Adrenal gland (tissue), 12 donors: Measurements from ENCODE around the gene PLOD2. TPM values are rescaled to one million over a fixed set of nuclear protein-coding genes. Genes with fewer than 3 reads are reported as not detected.

Source experiments
- DNase-seq, 7 donors: peaks; one replicate each; pipeline ENCODE4 v3.0.0-alpha.2; 2019 to 2020
- H3K27ac ChIP-seq, 5 donors: fragments of 200-600 bp; sonication (generic) in 4 of 5; 1 replicate in 3 of 5; 2 replicates in 2 of 5; pipeline versions ENCODE4 v1.5.1 to v1.8.0; 2016 to 2020; ENCODE audit warnings: mild to moderate bottlenecking in 1 of 5
- H3K27me3 ChIP-seq: fragments of 200-600 bp; 2 replicates; pipeline ENCODE4 v1.8.0; 2021
- H3K36me3 ChIP-seq, 2 donors: fragments of 200-600 bp; replicated peaks in 1 of 2; 1 replicate in 1 of 2; 2 replicates in 1 of 2; pipeline versions ENCODE4 v1.5.1 to v1.8.0; 2018 to 2022
- H3K4me1 ChIP-seq, 2 donors: fragments of 200-600 bp; replicated peaks in 1 of 2; 1 replicate in 1 of 2; 2 replicates in 1 of 2; pipeline versions ENCODE4 v1.5.1 to v1.8.0; 2018 to 2021
- H3K4me3 ChIP-seq, 4 donors: fragments of 200-600 bp; sonication (generic) in 3 of 4; one replicate each; pipeline ENCODE4 v1.5.1; 2016 to 2018
- H3K9me3 ChIP-seq, 3 donors: fragments of 200-600 bp; sonication (generic) in 1 of 3; replicated peaks in 1 of 3; 1 replicate in 2 of 3; 2 replicates in 1 of 3; pipeline versions ENCODE4 v1.5.1 to v1.8.0; 2016 to 2021
- POLR2A ChIP-seq, 2 donors: fragments of 450-650 bp; IDR thresholded peaks; one replicate each; pipeline ENCODE4 v1.6.1; 2017; ENCODE audit warnings: antibody characterized with exemption in 2 of 2, mild to moderate bottlenecking in 2 of 2, moderate library complexity in 1 of 2
- WGBS, 4 donors: extraction: QIAGEN DNeasy Blood & Tissue Kit in 2 of 4; methylation state at CpG; one replicate each; pipeline versions ENCODE4 v1.1.5 to v1.1.7; 2013 to 2017; 5-methylcytosine and 5-hydroxymethylcytosine counted together
- intact Hi-C, 2 donors: fragments of 100-400 bp; cut with DNase I; formaldehyde crosslinking; loops; one replicate each; pipeline versions ENCODE4 v1.14.1 to v1.15.0; 2022 to 2023
- polyA plus RNA-seq, 3 donors: library from polyadenylated mRNA; stranded (reverse); fragments of 200-250 nt in 2 of 3; fragments of 350-450 nt in 1 of 3; fragmentation: Illumina TruSeq in 1 of 3; extraction: RNeasy Lipid Tissue Mini Kit (QIAGEN cat#74804) in 1 of 3; gene quantifications; one replicate each; pipeline ENCODE4 v1.2.3, GENCODE V29; 2013 to 2014
- total RNA-seq, 9 donors: library from RNA; depleted of rRNA in 4 of 9; stranded (reverse); fragments of >200 nt in 4 of 9; fragments of 120-200 nt in 1 of 9; fragmentation: NEBNext Ultra II Directional in 1 of 9; extraction: Animal tissue kit (Norgen Biotek cat#: 25700) in 1 of 9; gene quantifications; one replicate each; pipeline versions ENCODE4 v1.1.0 to v1.2.4, GENCODE V29; 2013 to 2023
- TF ChIP-seq, protein P1 (sequence below), 6 experiments: fragments of 450-650 bp in 4 of 6; fragments of 200-600 bp in 2 of 6; sonication (generic) in 1 of 6; IDR thresholded peaks; 1 replicate in 5 of 6; 2 replicates in 1 of 6; pipeline versions ENCODE4 v1.5.1 to v1.8.0; 2016 to 2021; ENCODE audit warnings: antibody characterized with exemption in 6 of 6, mild to moderate bottlenecking in 2 of 6, moderate library complexity in 1 of 6
- donor health status: healthy with polysubstance abuse.
- donor health status: Bipolar disorder and iron deficiency.
- donor health status: DM: yes; HTN: yes; CAD: no.
- donor health status: DM: no; HTN: no; CAD: no.
- donor health status: DM: no; HTN: no; CAD: no.
- donor health status: DM: yes; HTN: yes; CAD: no.

Gene PLOD2
- total and polyA plus RNA-seq, 12 donors, result 23.1 to 79.0 (median 41.7) TPM

DNA sequence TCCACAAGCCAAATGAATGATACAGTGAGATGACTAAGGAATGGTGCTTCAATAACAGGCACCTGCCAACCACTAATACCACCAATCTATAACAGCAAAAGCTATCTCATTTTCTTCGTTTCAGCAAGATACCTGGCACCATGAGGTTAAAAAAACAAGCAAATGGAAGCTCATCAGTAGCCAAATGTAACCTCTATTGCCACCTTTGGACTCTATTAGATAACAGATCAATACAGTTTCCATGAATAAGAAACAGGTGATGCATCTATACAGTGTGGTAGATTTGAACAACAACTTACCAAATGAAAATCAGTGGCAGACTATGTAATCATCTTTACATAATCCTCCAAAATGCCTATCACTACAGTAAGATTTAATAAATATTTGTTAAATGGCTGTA, 32.8 kb downstream of the PLOD2 start:
- Histone ChIP-seq H3K27me3 (no peaks in the 10 kb centered on the region), H3K27ac (no peak overlapping the region), H3K4me3 (no peak overlapping the region), H3K4me1 (peaks cover 5 to 13% of the 10 kb centered on the region in 2 donors), H3K36me3 (no peaks in the 10 kb centered on the region), H3K9me3 (no peaks in the 10 kb centered on the region)
- intact Hi-C loops, result no loop called here
- TF ChIP-seq POLR2A (IDR thresholded peaks at IDR 0.05), result no peak
- TF ChIP-seq, protein P1, sequence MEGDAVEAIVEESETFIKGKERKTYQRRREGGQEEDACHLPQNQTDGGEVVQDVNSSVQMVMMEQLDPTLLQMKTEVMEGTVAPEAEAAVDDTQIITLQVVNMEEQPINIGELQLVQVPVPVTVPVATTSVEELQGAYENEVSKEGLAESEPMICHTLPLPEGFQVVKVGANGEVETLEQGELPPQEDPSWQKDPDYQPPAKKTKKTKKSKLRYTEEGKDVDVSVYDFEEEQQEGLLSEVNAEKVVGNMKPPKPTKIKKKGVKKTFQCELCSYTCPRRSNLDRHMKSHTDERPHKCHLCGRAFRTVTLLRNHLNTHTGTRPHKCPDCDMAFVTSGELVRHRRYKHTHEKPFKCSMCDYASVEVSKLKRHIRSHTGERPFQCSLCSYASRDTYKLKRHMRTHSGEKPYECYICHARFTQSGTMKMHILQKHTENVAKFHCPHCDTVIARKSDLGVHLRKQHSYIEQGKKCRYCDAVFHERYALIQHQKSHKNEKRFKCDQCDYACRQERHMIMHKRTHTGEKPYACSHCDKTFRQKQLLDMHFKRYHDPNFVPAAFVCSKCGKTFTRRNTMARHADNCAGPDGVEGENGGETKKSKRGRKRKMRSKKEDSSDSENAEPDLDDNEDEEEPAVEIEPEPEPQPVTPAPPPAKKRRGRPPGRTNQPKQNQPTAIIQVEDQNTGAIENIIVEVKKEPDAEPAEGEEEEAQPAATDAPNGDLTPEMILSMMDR (IDR thresholded peaks at IDR 0.05), result no peak
- WGBS, 4 donors, result 86 to 96% (median 92%) methylated on average over 1 of the region's 1 CpG
- no peak for DNase-seq

- Histone ChIP-seq H3K36me3 (no peaks in the 10 kb centered on the region), H3K27me3 (no peaks in the 10 kb centered on the region), H3K4me1 (peaks cover 5 to 13% of the 10 kb centered on the region in 2 donors), H3K9me3 (no peaks in the 10 kb centered on the region), H3K4me3 (no peak overlapping the region), H3K27ac (peak overlapping the region in 1 of 5 donors; percentile 3)
- no peak for DNase-seq
- TF ChIP-seq, protein P1 (IDR thresholded peaks at IDR 0.05), result no peak
- TF ChIP-seq POLR2A (IDR thresholded peaks at IDR 0.05), result no peak
- intact Hi-C loops, result no loop called here
These were observed 35.0 kb downstream of the PLOD2 start for GRCh38 chr3:146125951-146126350.

DNA sequence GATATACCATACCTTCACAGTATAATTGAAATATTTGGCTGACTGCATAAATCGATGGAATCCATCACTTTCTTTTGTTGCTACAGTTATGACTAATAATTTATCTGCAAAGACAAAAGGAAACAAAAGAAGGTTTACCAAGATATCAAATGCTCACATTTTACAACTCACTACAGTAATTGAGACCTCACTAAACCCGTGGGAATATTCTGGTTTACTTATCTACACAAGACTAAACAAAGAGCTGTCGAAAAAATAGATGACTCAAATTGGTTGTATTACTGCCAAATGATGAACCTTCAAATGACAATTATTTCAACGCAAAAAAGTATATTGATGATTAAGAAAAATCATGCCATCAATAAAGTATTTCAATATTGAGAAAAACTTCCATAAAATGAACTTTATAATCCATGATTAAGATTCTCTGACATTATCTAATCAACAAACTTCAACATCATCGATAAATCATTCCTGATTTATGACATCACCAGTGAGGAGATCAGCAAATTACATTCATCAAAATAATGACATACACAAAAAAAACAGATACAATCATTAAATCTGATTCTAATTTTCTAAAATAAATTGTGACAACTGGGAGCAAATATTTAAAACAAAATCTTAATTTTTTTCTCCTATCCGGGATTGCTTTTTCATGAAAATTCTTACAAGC, 36.7 kb downstream of the PLOD2 start:
- H3K4me1 ChIP-seq, result peaks cover 5 to 13% of the 10 kb centered on the region in 2 donors
- DNase-seq, result no peak
- 50 to 58% (median 54%) methylated on average over 6 of the region's 6 CpGs for WGBS, 4 donors
- no peaks in the 10 kb centered on the region for H3K27me3 ChIP-seq
- no peak overlapping the region for H3K27ac ChIP-seq
- intact Hi-C loops, result no loop called here
- no peak overlapping the region for H3K4me3 ChIP-seq
- TF ChIP-seq POLR2A (IDR thresholded peaks at IDR 0.05), result no peak
- TF ChIP-seq, protein P1 (IDR thresholded peaks at IDR 0.05), result no peak
- no peaks in the 10 kb centered on the region for H3K36me3 ChIP-seq
- no peaks in the 10 kb centered on the region for H3K9me3 ChIP-seq

DNA sequence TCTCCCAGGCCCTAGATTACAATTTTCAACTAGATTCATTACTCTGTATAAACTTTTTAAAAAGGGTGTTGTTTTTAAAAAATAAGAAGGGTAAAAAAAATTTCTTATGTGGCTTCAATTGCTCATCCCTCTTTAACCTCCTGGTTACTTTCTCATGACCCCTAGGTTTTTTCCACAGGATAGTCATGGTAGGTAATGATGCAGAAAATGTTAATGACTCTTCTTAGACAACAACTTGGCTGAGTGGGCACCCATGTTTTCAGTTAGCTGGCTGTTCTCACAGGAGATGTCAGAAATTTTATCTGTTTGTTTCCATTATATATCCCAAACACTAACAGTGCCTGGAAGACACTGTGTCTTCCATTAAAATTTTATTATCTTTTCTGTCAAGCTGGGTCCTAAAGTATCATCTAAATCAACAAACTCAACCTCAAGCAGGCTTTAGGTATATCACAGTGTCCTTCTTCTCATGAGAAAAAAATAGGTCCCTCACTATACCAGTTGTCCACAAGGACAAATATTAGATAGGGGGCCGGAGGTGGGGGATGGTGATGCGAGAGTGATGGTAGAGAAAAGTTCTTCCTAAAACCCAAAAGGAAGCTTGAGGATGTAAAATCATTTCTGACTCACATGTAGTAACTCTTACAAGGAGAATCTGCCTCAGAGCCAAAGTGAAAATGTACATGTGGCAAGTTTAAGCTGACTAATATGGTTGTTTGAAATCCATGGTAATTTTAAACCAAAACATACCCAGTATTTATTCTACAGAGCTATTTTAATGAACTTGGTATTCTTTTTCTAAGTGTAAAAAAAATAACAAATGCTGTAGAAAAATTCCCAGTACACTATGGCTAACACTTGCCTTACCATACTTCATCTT, 43.3 kb downstream of the PLOD2 start:
- H3K9me3 ChIP-seq, result no peaks in the 10 kb centered on the region
- H3K36me3 ChIP-seq, result no peaks in the 10 kb centered on the region
- H3K4me1 ChIP-seq, result no peaks in the 10 kb centered on the region
- no peak for DNase-seq
- no peak overlapping the region for H3K4me3 ChIP-seq
- intact Hi-C loops, result no loop called here
- 93 to 100% (median 96%) methylated on average over 2 of the region's 2 CpGs for WGBS, 4 donors
- H3K27ac ChIP-seq, result no peak overlapping the region
- no peaks in the 10 kb centered on the region for H3K27me3 ChIP-seq
- TF ChIP-seq, protein P1 (IDR thresholded peaks at IDR 0.05), result no peak
- no peak for TF ChIP-seq POLR2A (IDR thresholded peaks at IDR 0.05)
